Activated naive CD8-positive, alpha-beta T cell treated with anti-CD3 and anti-CD28 coated beads, Interleukin-2, amount 50 U/mL, for 24 hours (primary cell): Measurements from ENCODE around the gene SLC10A7.
A peak's percentile ranks its signal among the peaks of the same experiment; 100 is the strongest.

Experiments used
- ATAC-seq: fragments of 150-1000 bp; cut with Tn5 transposase; one replicate; pipeline ENCODE4 v1.10.0; 2021
- DNase-seq: peaks from one replicate; pipeline ENCODE4 v3.0.0; 2021
- H3K27ac Mint-ChIP-seq: one replicate; pipeline ENCODE4 v1.8.0; 2021; ENCODE audit warnings: mild to moderate bottlenecking, mixed read lengths
- H3K27me3 Mint-ChIP-seq: one replicate; pipeline ENCODE4 v1.8.0; 2021; ENCODE audit warnings: mixed read lengths
- H3K36me3 Mint-ChIP-seq: one replicate; pipeline ENCODE4 v1.8.0; 2021; ENCODE audit warnings: low read depth, mixed read lengths
- H3K4me1 Mint-ChIP-seq: one replicate; pipeline ENCODE4 v1.8.0; 2021; ENCODE audit warnings: mixed read lengths
- H3K4me3 Mint-ChIP-seq: one replicate; pipeline ENCODE4 v1.8.0; 2021; ENCODE audit warnings: mild to moderate bottlenecking, moderate library complexity, mixed read lengths
- H3K9me3 Mint-ChIP-seq: one replicate; pipeline ENCODE4 v1.8.0; 2021; ENCODE audit warnings: mixed read lengths

The SLC10A7 gene

DNA sequence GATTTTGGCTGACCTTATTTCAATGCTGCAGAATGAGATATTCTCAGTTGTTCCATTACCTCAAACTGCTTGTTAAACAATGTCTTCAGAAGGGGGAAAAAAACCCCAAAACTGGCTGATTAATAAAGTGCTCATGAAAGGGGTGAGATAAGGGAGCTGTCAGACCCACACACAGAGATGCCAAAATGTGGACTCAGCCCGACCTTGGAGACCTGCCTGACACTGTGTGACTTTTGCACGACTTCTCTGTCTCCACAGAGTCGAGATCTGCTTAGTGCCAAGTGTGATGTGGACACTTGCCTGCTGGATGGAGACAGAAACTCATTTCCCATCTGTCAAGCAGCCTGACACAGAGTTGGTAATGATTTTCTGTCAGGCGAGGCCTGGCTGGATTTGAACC is 275.9 kb downstream of the SLC10A7 start:
- DNase-seq, result peak; percentile 18
- H3K4me1 Mint-ChIP-seq, result peaks cover 53% of the 10 kb centered on the region
- H3K9me3 Mint-ChIP-seq, result peaks cover 4% of the 10 kb centered on the region
- peak; percentile 52 for ATAC-seq
- no peaks in the 10 kb centered on the region for H3K27me3 Mint-ChIP-seq
- H3K4me3 Mint-ChIP-seq, result peak overlapping the region; percentile 15
- peak overlapping the region; percentile 72 for H3K27ac Mint-ChIP-seq
- no peaks in the 10 kb centered on the region for H3K36me3 Mint-ChIP-seq

DNA sequence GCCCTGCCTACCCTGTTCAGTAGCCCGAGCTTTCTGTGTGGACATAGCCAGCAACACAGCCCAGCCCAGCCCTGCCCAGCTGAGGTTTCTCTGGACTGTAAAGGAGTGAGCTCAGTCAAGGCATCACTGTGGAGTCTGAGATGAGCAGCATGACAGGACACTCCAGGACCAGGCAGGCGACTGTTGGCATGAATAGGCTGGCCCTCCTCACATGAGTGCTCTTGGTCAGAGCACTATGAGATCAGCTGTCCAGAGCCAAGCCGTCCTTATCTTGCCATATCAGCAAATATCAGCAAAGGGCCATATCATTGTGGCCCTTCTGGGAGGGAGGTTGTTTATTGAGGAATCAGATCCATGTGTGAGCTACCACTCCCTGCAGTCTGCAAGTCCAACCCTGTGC is 276.5 kb downstream of the SLC10A7 start:
- H3K27ac Mint-ChIP-seq, result peak overlapping the region; percentile 72
- no peak for DNase-seq
- H3K9me3 Mint-ChIP-seq, result peaks cover 4% of the 10 kb centered on the region
- H3K27me3 Mint-ChIP-seq, result no peaks in the 10 kb centered on the region
- no peaks in the 10 kb centered on the region for H3K36me3 Mint-ChIP-seq
- ATAC-seq, result no peak
- peaks cover 55% of the 10 kb centered on the region for H3K4me1 Mint-ChIP-seq
- H3K4me3 Mint-ChIP-seq, result peak overlapping the region; percentile 15

- DNase-seq (no peak), ATAC-seq (no peak)
- Mint-ChIP-seq H3K27ac (peak overlapping the region; percentile 95), H3K27me3 (peaks cover under 1% of the 10 kb centered on the region), H3K36me3 (no peaks in the 10 kb centered on the region), H3K4me3 (peak overlapping the region; percentile 71), H3K4me1 (peaks cover 55% of the 10 kb centered on the region), H3K9me3 (peaks cover 4% of the 10 kb centered on the region)
These were observed 277.2 kb downstream of the SLC10A7 start for GRCh38 chr4:146244496-146244895.

GRCh38 chr4:146243883-146244277 is 277.9 kb downstream of the SLC10A7 start:
- DNase-seq (no peak), ATAC-seq (no peak)
- Mint-ChIP-seq H3K27ac (peak overlapping the region; percentile 95), H3K4me1 (peaks cover 55% of the 10 kb centered on the region), H3K4me3 (peak overlapping the region; percentile 71), H3K36me3 (no peaks in the 10 kb centered on the region), H3K27me3 (peaks cover 2% of the 10 kb centered on the region), H3K9me3 (peaks cover 4% of the 10 kb centered on the region)

GRCh38 chr4:146243141-146243882 is 278.4 kb downstream of the SLC10A7 start:
- DNase-seq (peak; percentile 80), ATAC-seq (peak; percentile 73)
- H3K36me3 Mint-ChIP-seq, result no peaks in the 10 kb centered on the region
- peaks cover 2% of the 10 kb centered on the region for H3K27me3 Mint-ChIP-seq
- peak overlapping the region; percentile 95 for H3K27ac Mint-ChIP-seq
- H3K4me3 Mint-ChIP-seq, result peak overlapping the region; percentile 71
- H3K4me1 Mint-ChIP-seq, result peaks cover 55% of the 10 kb centered on the region
- H3K9me3 Mint-ChIP-seq, result peaks cover 4% of the 10 kb centered on the region

GRCh38 chr4:146238107-146238506 is 283.6 kb downstream of the SLC10A7 start:
- Mint-ChIP-seq H3K36me3 (no peaks in the 10 kb centered on the region), H3K4me3 (no peak overlapping the region), H3K27me3 (peaks cover 5% of the 10 kb centered on the region), H3K9me3 (no peaks in the 10 kb centered on the region), H3K27ac (no peak overlapping the region), H3K4me1 (peaks cover 18% of the 10 kb centered on the region)
- no peak for DNase-seq
- no peak for ATAC-seq

GRCh38 chr4:146237092-146237491 is 284.6 kb downstream of the SLC10A7 start:
- Mint-ChIP-seq H3K27ac (no peak overlapping the region), H3K9me3 (peaks cover 1% of the 10 kb centered on the region), H3K4me3 (no peak overlapping the region), H3K27me3 (peaks cover 5% of the 10 kb centered on the region), H3K36me3 (no peaks in the 10 kb centered on the region), H3K4me1 (peaks cover 10% of the 10 kb centered on the region)
- DNase-seq (no peak), ATAC-seq (no peak)

DNA sequence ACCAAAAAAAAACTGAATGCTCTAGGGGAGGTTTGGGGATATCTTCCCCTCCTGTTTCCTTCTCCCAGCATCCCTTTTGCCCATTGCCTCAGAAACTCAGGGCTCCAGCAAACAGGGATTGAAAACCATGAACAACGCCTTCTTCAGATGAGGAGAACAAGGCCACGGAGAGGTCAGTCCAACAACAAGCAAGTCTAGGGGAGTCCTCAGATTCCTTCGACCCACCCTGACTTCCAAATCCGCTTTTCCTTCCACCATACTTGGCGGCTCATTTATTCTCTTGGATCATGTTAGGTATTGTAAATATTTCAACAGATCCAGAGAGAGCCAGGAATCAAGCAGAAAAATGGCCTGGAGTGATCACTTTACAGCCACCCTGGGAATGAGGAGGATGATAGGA is 285.5 kb downstream of the SLC10A7 start:
- Mint-ChIP-seq H3K4me3 (no peak overlapping the region), H3K27ac (no peak overlapping the region), H3K36me3 (no peaks in the 10 kb centered on the region), H3K4me1 (peaks cover 5% of the 10 kb centered on the region), H3K9me3 (peaks cover 5% of the 10 kb centered on the region), H3K27me3 (peaks cover 5% of the 10 kb centered on the region)
- ATAC-seq (no peak), DNase-seq (no peak)

DNA sequence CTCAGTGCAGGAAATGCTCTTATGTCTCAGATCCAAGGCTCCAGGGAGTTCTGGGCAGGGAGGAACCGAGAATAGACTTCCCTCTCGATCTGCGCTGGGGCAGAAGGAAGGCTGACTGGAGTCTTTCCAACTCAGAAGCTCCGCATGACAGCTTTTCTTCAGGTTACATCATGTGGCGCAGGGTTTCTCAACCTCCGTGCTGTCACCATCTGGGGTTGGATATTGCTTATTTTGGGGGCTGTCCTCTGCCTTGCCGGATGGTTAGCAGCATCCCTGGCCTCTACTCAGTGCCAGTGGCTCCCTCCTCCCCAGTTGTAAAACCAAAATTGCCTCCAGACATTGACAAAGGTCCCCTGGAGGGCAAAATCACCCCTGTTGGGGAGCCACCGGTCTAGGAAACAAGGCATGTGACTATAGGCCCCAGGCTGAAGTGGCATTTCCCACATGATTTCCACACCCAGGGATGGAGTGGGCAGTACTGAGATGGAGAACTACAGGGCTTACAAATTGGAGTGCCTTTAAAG is 286.0 kb downstream of the SLC10A7 start:
- no peak for ATAC-seq
- Mint-ChIP-seq H3K36me3 (no peaks in the 10 kb centered on the region), H3K27me3 (peaks cover 5% of the 10 kb centered on the region), H3K4me3 (no peak overlapping the region), H3K9me3 (peaks cover 5% of the 10 kb centered on the region), H3K4me1 (peaks cover under 1% of the 10 kb centered on the region), H3K27ac (no peak overlapping the region)
- DNase-seq, result no peak

- Mint-ChIP-seq H3K36me3 (no peaks in the 10 kb centered on the region), H3K4me3 (no peak overlapping the region), H3K9me3 (peaks cover 5% of the 10 kb centered on the region), H3K4me1 (no peaks in the 10 kb centered on the region), H3K27ac (no peak overlapping the region), H3K27me3 (peaks cover 2% of the 10 kb centered on the region)
- ATAC-seq (no peak), DNase-seq (no peak)
These were observed 289.5 kb downstream of the SLC10A7 start for GRCh38 chr4:146232131-146232722.

- Mint-ChIP-seq H3K9me3 (peaks cover 5% of the 10 kb centered on the region), H3K4me1 (no peaks in the 10 kb centered on the region), H3K36me3 (no peaks in the 10 kb centered on the region), H3K27ac (no peak overlapping the region), H3K27me3 (no peaks in the 10 kb centered on the region), H3K4me3 (no peak overlapping the region)
- no peak for ATAC-seq
- no peak for DNase-seq
These were observed 292.3 kb downstream of the SLC10A7 start for GRCh38 chr4:146229406-146229805.

DNA sequence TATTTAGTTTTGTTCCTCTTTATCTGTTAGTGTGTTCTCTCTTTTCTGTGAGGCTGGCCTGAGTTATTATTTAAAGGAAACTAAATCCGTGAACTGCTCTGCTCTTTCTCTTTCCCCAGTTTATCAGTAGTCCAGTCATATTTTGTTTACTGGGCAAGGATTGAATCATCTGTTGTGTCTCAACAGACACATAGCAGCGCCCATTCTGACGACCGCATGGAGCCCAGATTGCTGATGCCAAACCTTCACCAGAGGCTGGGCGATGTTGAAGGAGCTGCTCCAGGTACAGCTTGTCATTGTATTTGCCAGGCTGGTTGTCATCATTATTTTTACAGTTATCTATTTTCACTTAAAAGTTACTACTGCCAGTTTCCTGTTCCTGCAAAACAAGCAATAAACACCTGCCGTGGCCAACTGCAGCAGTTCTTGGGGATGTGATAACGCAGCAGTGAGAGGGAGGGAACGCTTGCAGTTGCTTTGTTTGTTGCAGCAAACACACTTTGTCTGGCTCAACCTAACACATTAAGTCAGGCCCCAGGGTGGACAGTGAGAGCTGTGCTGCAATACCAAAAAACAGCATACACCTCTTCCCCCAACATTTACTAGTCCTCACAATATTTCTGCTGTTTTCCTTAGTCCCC is 297.3 kb downstream of the SLC10A7 start:
- Mint-ChIP-seq H3K4me1 (no peaks in the 10 kb centered on the region), H3K27ac (no peak overlapping the region), H3K9me3 (no peaks in the 10 kb centered on the region), H3K36me3 (no peaks in the 10 kb centered on the region), H3K27me3 (no peaks in the 10 kb centered on the region), H3K4me3 (no peak overlapping the region)
- ATAC-seq (no peak), DNase-seq (no peak)

- Mint-ChIP-seq H3K27me3 (no peaks in the 10 kb centered on the region), H3K27ac (no peak overlapping the region)
- no peak for DNase-seq
These were observed 299.4 kb downstream of the SLC10A7 start for GRCh38 chr4:146222313-146222712.

DNA sequence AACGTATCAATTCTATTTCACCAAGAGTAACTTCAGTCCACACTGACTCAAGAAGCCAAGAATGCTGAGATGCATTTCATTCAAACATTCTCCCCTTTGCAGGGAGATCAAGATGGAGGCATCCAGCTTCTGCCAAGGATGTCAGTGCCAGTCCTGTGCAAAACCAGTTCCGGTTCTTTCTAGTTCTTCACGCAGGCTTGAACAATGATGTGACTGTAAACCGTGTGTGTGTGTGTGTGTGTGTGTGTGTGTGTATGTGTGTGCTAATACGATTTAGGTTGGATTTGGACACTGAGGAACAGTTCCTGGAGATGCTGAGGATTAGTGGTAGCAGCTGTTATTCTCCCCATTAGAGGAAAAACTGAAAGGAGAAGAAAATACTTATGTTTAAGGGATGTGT is 307.5 kb downstream of the SLC10A7 start, which contains the start of gene REELD1:
Gene REELD1, plus strand, starts transcription at position 301 of the 400 bp plus-strand sequence. CDS start 2,415 bp downstream, outside the sequence.
- Mint-ChIP-seq H3K27ac (no peak within 1 kb of the TSS), H3K4me1 (no peaks in the 10 kb centered on the region), H3K4me3 (no peak within 1 kb of the TSS), H3K27me3 (no peaks in the 10 kb centered on the region), H3K36me3 (no peaks in the 10 kb centered on the region), H3K9me3 (no peaks in the 10 kb centered on the region)
- no peak for ATAC-seq
- no peak for DNase-seq

More at GRCh38 chr4:146222313-146222712, 299.4 kb downstream of the SLC10A7 start:
- no peaks in the 10 kb centered on the region for H3K36me3 Mint-ChIP-seq
- H3K9me3 Mint-ChIP-seq, result no peaks in the 10 kb centered on the region
- H3K4me3 Mint-ChIP-seq, result no peak overlapping the region
- no peak for ATAC-seq
- no peaks in the 10 kb centered on the region for H3K4me1 Mint-ChIP-seq

DNA sequence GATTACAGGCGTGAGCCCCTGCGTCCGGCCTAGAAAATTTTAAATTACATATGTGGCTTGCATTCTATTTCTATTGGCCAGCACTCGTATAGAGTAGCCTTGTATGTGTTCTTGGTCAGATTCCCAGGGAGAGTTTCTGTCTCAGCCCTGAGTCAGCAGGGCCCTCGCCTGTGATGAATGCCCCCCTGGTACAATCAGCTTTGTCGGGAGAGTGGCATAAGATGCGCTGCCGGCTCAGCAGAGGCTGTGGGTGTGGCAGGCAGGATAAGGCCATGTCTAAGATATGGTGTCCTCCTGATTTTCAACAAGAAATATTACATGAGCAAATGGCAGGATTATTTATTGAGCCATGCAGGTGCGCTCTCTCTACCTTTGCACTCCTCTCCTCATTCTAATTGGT is 309.0 kb downstream of the SLC10A7 start:
- Mint-ChIP-seq H3K27ac (no peak overlapping the region), H3K27me3 (no peaks in the 10 kb centered on the region), H3K9me3 (no peaks in the 10 kb centered on the region), H3K4me1 (no peaks in the 10 kb centered on the region), H3K4me3 (no peak overlapping the region), H3K36me3 (no peaks in the 10 kb centered on the region)
- ATAC-seq (no peak), DNase-seq (no peak)
